ENCODE results near the gene CDC5L. TPM values are rescaled to one million over a fixed set of nuclear protein-coding genes. Genes with fewer than 3 reads are reported as not detected.
"Not testable (repeated sequence)": the region's sequence is repeated elsewhere in the genome, so short reads cannot be mapped to it uniquely, and the experiment has no call there.

Gene CDC5L
- total RNA-seq, 1 experiment from 2014 or later = 34.7 TPM

GRCh38 chr6:44415449-44415848 is 27.9 kb downstream of the CDC5L start:
- DNase-seq (ENCODE audit: low spot score) = no peak

DNA sequence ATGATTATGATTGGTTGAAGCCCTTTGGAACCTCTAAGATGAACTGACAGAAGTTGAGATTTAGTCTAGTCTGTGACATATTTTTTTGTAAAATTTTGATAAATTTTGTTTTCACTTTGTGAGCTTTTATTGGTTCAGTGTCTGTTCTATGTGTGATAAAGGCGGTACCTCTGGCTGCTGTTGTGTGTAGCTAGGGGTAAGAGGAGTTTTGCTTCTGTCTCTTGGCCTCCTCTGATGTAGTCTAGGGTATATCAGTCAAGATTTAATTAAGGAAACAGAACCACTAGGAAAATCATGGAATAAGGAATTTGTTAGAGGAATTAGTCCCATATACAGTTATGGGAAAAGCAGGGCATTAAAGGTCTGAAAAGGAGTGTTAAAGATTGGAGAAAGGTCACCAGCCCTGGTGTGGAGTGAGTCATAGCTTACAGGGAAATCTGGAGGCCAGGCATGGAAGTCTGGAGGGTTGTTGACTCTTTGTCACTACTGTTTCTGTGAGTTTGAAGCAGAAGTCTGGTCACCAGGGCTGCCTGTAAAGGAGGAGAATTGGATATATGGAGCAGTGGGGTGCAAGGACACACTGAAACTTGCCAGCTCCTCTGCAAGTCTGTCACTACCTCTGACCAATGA is 28.5 kb downstream of the CDC5L start:
- DNase-seq (ENCODE audit: low spot score) = no peak

DNA sequence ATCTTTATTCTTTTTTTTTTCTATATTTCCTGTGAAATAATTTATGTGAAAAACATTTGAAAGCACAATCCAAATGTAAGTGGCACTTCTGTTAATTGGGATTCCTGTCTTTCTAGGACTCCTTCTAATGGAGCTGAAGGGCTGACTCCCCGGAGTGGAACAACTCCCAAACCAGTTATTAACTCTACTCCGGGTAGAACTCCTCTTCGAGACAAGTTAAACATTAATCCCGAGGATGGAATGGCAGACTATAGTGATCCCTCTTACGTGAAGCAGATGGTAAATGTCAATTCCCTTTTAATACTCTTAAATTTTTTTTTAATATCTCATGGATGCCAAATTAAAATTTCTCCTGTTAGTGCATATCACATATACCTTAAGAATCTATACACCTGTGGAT is 35.0 kb downstream of the CDC5L start:
- DNase-seq (ENCODE audit: low spot score) = no peak

- DNase-seq (ENCODE audit: low spot score) = no peak
Observed at GRCh38 chr6:44423306-44423705, 35.8 kb downstream of the CDC5L start.

GRCh38 chr6:44425951-44426350 is 38.4 kb downstream of the CDC5L start:
- DNase-seq (ENCODE audit: low spot score) = no peak

- DNase-seq (ENCODE audit: low spot score) = no peak
Observed at GRCh38 chr6:44428682-44429081, 41.2 kb downstream of the CDC5L start.

DNA sequence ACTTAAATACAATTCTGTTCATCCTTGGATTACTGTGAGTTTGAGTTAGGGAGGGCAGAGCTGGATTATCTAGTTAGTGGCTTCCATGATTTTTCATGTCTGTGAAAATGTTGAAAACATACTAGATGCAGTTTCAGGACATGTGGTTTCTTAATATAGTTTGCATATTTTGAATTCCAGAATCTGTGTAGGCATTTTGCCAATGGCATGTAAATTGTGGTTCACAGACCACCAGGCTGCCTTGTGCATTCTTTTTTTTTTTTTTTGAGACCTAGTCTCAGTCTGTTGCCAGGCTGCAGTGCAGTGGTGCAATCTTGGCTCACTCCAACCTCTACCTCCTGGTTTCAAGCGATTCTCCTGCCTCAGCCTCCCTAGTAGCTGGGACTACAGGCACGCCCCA is 42.8 kb downstream of the CDC5L start:
- DNase-seq (ENCODE audit: low spot score) = no peak

DNA sequence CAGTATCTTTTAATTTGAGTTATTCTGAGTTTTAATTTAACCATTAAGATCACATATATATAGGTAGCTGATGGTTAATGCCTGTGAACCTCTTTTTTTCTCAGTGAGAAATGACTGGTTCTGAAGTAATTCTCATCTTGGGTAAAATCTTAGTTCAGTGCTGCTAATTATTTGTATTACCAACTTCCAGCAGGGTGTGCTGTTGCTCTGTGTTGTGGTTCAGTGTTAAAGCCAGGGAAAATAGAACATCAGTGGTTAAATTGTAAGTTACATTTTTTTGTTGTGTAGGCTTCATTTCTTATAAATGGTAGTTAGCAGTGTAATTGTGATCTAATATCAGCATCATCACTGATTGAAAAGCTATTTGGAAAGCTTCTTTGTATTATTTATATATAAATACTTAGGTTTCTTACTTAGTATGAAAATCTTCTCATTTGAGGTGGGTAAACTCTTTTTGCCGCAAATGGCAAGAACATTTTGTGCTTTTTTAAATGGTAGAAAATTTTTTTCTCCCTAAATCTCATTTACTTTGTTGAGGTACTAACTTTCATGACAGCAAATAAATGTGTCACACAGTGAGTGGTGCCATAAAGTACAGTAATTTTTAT is 43.7 kb downstream of the CDC5L start:
- peak; percentile 68 for DNase-seq (ENCODE audit: low spot score)

GRCh38 chr6:44432227-44432626 is 44.7 kb downstream of the CDC5L start:
- no peak for DNase-seq (ENCODE audit: low spot score)

DNA sequence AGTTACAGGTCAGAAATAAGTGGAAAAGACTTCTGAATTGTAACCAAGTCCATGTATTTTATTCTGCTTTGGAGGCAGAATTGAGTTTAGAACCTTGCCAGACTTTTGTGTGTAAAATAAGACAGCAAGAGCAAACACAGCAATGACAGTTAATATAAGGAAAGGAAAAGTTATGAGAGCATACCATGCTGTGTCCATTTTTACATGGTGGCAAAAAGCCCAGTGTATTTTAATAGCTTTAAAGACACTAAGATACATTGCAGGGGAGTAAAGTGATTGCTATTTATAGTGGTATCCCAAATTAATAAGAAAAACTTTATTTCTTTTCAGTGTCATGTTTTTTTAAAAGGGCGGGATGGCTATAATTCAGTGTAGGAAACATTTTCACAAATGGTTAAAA is 45.2 kb downstream of the CDC5L start:
- no peak for DNase-seq (ENCODE audit: low spot score)

DNA sequence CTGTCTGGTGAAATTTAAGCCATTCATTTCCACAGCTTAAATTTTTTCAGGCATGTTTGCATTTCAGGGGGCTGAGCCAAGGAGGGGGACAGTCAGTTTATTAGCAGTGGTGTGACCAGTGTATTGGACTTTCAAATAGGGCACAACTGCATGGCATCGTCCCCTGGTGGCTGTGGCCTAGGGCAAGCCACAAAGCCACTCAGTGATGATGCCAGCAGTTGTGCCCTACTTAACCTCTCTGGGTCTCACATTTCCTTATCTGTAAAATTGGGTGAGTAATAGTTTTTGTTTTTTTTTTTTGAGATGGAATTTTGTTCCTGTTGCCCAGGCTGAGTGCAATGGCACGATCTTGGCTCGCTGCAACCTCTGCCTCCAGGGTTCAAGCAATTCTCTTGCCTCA is 48.0 kb downstream of the CDC5L start:
- DNase-seq (ENCODE audit: low spot score) = no peak

GRCh38 chr6:44438827-44439226 is 51.3 kb downstream of the CDC5L start:
- DNase-seq (ENCODE audit: low spot score) = no peak

DNA sequence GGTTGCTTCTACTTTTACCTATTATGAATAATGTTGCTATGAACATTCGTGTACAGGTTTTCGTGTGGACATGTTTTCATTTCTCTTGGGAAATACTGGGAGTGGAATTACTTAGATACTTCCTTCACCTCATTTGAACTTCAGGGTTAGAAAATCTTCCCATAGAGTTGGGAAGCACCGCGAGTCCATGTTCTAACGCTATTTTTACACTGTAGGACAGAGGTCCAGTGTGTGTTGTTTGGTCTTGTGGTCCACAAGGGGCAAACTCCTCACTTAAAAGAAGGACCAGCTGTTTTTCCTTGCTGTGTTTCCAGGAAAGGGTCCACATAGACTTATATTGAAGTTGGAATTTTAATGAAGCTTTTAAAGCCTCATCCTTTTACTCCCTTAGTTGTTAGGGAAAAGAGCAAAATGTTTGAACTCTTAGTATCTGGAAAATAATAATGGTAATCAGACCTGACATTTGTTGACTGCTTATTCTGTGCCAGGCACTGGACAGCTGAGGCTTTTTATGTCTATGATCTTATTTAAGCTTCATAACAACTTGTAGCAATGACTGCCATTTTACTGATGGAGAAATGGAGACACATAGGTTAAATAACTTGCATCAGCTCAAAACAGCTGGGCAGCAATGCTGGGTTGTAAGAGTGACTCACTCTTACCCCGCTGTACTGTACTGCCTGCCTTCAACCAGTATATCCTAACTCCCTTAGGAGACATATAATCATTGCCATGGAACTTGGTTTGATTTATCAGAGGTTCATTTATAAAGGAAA is 52.0 kb downstream of the CDC5L start:
- DNase-seq (ENCODE audit: low spot score) = peak; percentile 67

DNA sequence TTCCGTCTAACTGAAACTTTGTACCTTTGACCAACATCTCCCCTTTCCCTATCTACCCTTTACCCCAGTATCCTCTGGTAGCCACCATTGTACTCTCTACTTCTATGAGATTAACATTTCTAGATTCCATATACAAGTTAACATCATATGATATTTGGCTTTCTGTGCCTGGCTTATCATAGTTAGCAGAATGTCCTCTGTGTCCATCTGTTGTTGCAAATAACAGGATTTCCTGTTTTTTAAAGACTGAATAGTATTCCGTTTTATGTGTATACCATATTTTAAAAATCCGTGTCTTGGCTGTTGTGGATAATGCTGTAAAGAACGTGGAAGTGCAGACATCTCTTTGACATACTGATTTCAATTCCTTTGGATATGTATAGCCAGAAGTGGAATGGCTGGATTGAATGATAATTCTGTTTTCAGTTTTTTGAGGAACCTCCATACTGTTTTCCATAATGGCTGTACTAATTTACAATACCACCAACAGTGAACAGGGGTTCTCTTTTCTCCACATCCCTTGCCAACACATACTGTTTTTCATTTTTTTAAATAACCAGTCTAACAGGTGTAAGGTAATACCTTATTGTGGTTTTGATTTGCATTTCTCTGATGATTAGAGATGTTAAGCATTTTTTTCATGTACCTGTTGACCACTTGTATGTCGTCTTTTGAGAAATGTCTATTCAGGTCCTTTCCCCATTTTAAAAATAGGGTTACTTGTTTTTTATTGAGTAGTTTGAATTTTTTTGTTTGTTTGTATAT is 53.8 kb downstream of the CDC5L start:
- no peak for DNase-seq (ENCODE audit: low spot score)

GRCh38 chr6:44442236-44442635 is 54.7 kb downstream of the CDC5L start:
- no peak for DNase-seq (ENCODE audit: low spot score)

DNA sequence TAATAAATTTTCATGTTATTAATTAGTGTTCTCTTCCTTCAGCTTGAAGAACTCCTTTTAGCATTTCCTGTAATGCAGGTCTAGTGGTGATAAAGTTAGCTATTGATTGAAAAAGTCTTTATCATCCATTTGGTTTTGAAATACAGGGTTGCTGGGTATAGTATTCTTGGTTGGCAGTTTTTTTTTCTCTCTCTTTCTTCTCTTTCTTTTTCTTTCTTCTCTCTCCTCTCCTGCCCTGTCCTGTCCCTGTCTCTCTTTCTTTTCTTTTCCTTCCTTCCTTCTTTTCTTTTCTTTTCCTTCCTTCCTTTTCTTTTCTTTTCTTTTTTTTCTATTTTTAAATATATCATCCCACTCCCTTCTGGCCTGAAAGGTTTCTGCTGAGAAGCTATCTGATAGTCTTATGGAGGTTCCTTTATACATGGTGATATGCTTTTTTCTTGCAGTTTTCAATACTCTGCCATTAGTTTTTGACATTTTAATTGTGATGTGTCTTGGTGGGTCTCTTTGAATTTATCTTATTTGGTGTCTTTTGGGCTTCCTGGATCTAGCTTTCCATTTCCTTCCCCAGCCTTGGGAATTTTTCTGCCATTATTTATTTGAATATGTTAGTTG is 55.4 kb downstream of the CDC5L start:
- DNase-seq (ENCODE audit: low spot score) = no peak

DNA sequence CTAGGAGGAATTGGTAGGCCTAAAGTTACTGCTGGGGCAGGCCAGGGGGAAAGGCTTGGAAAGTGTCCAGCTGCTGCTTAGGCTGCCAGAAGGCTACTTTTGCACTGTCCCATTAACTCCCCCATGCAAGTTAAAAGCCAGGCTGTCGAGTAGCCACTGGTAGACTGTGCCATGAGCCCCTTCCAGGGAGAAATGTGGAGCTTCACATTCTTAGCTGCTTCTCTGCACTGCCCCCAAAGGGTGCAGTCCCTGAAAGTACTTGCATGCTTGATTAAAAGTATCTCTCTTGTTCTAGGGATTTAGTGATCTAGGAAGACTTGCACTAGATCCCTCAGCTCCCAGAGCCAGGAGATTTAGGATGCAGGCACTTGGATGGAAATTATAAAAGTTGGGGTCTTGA is 57.3 kb downstream of the CDC5L start:
- no peak for DNase-seq (ENCODE audit: low spot score)

GRCh38 chr6:44446626-44447300 is 59.3 kb downstream of the CDC5L start:
- peak; percentile 85 for DNase-seq (ENCODE audit: low spot score)

DNA sequence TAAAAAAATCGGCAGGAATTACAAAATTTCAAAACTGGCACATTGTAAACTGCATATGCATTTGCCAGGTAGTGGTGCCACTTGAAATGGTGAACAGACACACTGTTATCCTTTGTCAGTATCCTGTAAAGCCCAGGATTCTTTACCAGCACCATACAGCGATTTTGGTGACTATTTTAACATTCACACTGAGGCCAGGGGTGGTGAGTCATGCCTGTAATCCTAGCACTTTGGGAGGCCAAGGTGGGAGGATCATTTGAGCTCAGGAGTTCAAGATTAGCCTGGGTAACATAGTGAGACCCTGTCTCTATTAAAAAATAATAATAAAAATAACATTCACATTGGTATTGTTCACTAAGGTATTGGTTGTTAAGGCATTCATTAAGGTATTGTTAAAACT is 61.7 kb downstream of the CDC5L start:
- DNase-seq (ENCODE audit: low spot score) = not testable (repeated sequence)

DNA sequence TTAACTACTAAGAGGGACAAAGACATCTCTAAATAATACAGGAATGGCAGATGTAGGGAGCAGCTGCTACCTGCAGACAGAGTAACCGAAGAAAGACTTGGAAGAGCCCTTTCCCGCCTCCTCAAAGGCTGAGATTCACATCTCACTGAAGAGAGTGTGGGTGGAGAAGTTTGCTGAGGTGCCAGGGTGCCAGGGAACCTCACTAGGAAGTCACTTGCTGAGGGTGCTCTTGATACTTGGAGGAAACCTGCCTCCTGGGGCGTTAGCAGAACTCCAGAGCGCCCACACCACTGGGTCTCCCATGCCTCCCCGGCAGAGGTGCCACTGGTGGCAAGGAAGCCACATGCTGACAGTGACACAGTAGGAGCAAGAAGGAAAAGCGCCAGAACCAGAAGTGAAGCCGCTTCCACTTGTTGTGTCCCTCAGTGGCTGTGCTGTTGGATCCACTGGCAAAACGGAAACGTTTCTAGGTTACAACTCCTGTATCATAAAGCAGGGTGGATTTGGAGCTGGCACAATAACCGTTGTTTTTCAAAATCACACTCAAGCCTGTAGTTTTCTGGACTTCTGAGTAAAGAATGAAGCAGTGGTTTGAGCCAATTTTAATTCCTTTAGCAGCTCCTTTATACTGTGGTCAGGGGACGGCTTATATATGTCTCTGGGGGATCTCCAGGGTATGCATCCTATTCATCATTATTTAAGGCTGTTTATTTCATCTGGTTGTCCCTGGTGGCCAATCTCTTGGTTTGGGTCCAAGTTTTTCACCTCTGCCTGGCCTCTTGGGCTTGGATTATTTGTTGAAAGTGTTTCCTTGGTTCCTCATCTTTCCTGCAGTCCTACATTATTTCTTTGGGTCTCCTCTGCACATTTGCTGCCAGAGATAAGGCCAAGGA is 64.5 kb downstream of the CDC5L start:
- DNase-seq (ENCODE audit: low spot score) = no peak

All from H4 (cell line).